SK-N-MC (cell line): ENCODE results near the gene BMF.

ENCODE experiments used
- EZH2 ChIP-seq: fragments of 200-600 bp; sonication (generic); IDR thresholded peaks from one replicate; pipeline ENCODE4 v1.6.1; 2017; ENCODE audit warnings: antibody characterized with exemption
- FOXP2 ChIP-seq: optimal IDR thresholded peaks from 2 replicates; pipeline ENCODE3; 2011; ENCODE audit warnings: mild to moderate bottlenecking, moderate library complexity; ENCODE audit not compliant: insufficient read depth; ENCODE audit errors: extremely low read length, control extremely low read depth
- POLR2AphosphoS5 ChIP-seq: IDR thresholded peaks from 2 replicates; pipeline ENCODE4 v1.6.1; 2012; ENCODE audit warnings: mild to moderate bottlenecking, low read depth, low read length, borderline replicate concordance

GRCh38 chr15:40059821-40060220, 48.9 kb downstream of the BMF start:
- TF ChIP-seq POLR2AphosphoS5, result no peak
- no peak for TF ChIP-seq EZH2
- TF ChIP-seq FOXP2, result no peak
